Upper lobe of left lung (tissue), 4 donors: Measurements from ENCODE around the gene TFF3.
A peak's percentile ranks its signal among the peaks of the same experiment; 100 is the strongest.

Experiments
- CTCF ChIP-seq, 6 experiments: fragments of 450-650 bp in 4 of 6; fragments of 200-600 bp in 2 of 6; sonication (generic) in 2 of 6; IDR thresholded peaks; one replicate each; pipeline ENCODE4 v1.5.1; 2016 to 2019; ENCODE audit warnings: antibody characterized with exemption in 6 of 6
- EP300 ChIP-seq, 4 donors: sonication (generic); formaldehyde crosslinking; IDR thresholded peaks; one replicate each; pipeline ENCODE4 v1.5.1; 2017; ENCODE audit warnings: antibody characterized with exemption in 4 of 4, control low read depth in 2 of 4
- POLR2A ChIP-seq, 4 donors: fragments of 450-650 bp; IDR thresholded peaks; one replicate each; pipeline ENCODE4 v1.5.1; 2016 to 2017; ENCODE audit warnings: antibody characterized with exemption in 4 of 4, mild to moderate bottlenecking in 2 of 4
- POLR2AphosphoS5 ChIP-seq, 2 donors: sonication (generic); formaldehyde crosslinking; IDR thresholded peaks; one replicate each; pipeline ENCODE4 v1.5.1; 2017; ENCODE audit warnings: antibody characterized with exemption in 2 of 2

- TF ChIP-seq CTCF (IDR thresholded peaks at IDR 0.05) (peak; percentile 67 to 87 (median 72)), POLR2A (IDR thresholded peaks at IDR 0.05) (no peak), EP300 (IDR thresholded peaks at IDR 0.05) (no peak), POLR2AphosphoS5 (IDR thresholded peaks at IDR 0.05) (no peak)
These were observed 5.4 kb downstream of the TFF3 start for GRCh38 chr21:42309753-42310213.
